Lung microvascular endothelial cell (primary cell): ENCODE results near the gene DOCK11. TPM values are rescaled to one million over a fixed set of nuclear protein-coding genes. Genes with fewer than 3 reads are reported as not detected.

ENCODE experiments used
- DNase-seq, 2 donors: peaks; one replicate each; pipeline versions ENCODE4 v3.0.0 to v3.0.0-alpha.2; 2010; ENCODE audit warnings: low read depth in 2 of 2
- total RNA-seq: library from RNA; depleted of rRNA; stranded (reverse); fragments of >200 nt; gene quantifications from 2 replicates; pipeline ENCODE4 v1.2.1, GENCODE V29; 2014

DOCK11 gene
- total RNA-seq, 1 donor from 2014 or later = 0.20 TPM

- DNase-seq = no peak
Observed at GRCh38 chrX:118528071-118528737, 32.6 kb downstream of the DOCK11 start.

GRCh38 chrX:118530219-118530911, 34.8 kb downstream of the DOCK11 start:
- DNase-seq = no peak

GRCh38 chrX:118534716-118535493, 39.3 kb downstream of the DOCK11 start:
- DNase-seq = no peak

- DNase-seq = no peak
Observed at GRCh38 chrX:118536204-118536603, 40.6 kb downstream of the DOCK11 start.

- peak in 1 of 2 donors; percentile 1 for DNase-seq
Observed at GRCh38 chrX:118536687-118537461, 41.3 kb downstream of the DOCK11 start.

- no peak for DNase-seq
Observed at GRCh38 chrX:118538386-118538785, 42.8 kb downstream of the DOCK11 start.

GRCh38 chrX:118540342-118540741, 44.7 kb downstream of the DOCK11 start:
- no peak for DNase-seq

- no peak for DNase-seq
Observed at GRCh38 chrX:118541482-118541881, 45.9 kb downstream of the DOCK11 start.

- DNase-seq = no peak
Observed at GRCh38 chrX:118545510-118545909, 49.9 kb downstream of the DOCK11 start.

- DNase-seq = no peak
Observed at GRCh38 chrX:118548841-118549240, 53.2 kb downstream of the DOCK11 start.

GRCh38 chrX:118550792-118551191, 55.2 kb downstream of the DOCK11 start:
- no peak for DNase-seq

- DNase-seq = no peak
Observed at GRCh38 chrX:118551426-118551825, 55.8 kb downstream of the DOCK11 start.

GRCh38 chrX:118552121-118552900, 56.7 kb downstream of the DOCK11 start:
- DNase-seq = no peak

- no peak for DNase-seq
Observed at GRCh38 chrX:118553042-118553710, 57.6 kb downstream of the DOCK11 start.

- no peak for DNase-seq
Observed at GRCh38 chrX:118554511-118554910, 58.9 kb downstream of the DOCK11 start.

GRCh38 chrX:118558926-118559325, 63.3 kb downstream of the DOCK11 start:
- DNase-seq = no peak

GRCh38 chrX:118560489-118560888, 64.9 kb downstream of the DOCK11 start:
- DNase-seq = no peak

GRCh38 chrX:118562582-118563164, 67.1 kb downstream of the DOCK11 start:
- DNase-seq = no peak

- DNase-seq = no peak
Observed at GRCh38 chrX:118564498-118564897, 68.9 kb downstream of the DOCK11 start.

GRCh38 chrX:118565853-118566252, 70.2 kb downstream of the DOCK11 start:
- DNase-seq = no peak
